Kidney capillary endothelial cell (primary cell): ENCODE data around the gene PTPN12.
"Not testable (repeated sequence)": the region's sequence is repeated elsewhere in the genome, so short reads cannot be mapped to it uniquely, and the experiment has no call there.

Source experiments
- DNase-seq: peaks from one replicate; pipeline ENCODE4 v3.0.0-alpha.2; 2018; ENCODE audit warnings: low spot score

Gene PTPN12

GRCh38 chr7:77538281-77539212 lies 1.5 kb downstream of the PTPN12 start:
- DNase-seq, result peak; percentile 92

DNA sequence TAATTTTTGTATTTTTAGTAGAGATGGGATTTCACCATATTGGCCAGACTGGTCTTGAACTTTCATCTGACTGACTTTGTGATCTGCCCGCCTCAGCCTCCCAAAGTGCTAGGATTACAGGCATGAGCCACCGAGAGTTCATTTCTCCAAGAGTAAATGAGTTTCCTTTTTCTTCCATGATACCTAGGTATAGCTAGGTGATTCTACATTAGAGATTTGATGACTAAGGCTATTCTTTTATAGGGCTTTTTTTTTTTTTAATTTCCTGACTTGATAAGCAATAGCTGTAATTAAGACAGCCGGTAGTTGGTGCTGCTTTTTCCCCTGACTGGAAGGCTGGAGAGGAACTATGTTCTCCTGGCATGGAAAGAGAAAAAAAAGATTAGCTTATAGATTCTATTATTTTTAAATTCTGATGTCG lies 3.3 kb downstream of the PTPN12 start:
- DNase-seq, result no peak

DNA sequence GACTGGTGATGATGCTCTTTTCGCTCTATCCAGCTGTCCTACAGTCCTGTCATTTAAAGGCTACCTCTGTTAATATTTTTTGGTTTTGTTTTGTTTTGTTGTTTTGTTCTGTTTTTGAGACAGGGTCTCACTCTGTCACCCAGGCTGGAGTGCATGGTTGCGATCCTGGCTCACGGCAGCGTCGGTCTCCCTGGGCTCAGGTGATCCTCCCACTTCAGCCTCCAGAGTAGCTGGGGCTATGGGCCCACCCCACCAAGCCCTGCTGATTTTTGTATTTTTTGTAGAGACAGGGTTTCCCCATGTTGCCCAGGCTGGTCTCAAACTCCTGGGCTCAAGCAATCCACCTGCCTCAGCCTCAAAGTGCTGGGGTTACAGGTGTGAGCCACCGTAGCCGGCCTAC lies 3.9 kb downstream of the PTPN12 start:
- not testable (repeated sequence) for DNase-seq

DNA sequence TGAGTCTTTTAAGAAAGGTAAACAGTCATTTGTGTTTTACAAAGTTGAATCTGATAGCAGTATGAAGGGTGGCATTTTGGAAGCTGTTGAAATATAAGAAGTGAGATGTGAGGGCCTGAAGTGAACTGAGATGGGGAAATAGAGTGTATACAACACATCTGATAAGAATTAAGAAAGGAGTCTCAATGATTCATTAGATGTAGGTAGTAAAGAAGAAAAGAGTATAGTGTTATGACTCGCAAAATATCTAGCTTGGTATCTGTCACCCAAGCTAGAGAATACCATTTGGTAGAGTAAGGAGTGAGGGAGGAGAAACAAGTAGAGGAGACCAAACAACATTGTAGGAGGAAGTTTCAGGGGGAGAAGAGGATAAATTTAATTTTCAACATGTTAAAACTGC lies 5.3 kb downstream of the PTPN12 start:
- no peak for DNase-seq

DNA sequence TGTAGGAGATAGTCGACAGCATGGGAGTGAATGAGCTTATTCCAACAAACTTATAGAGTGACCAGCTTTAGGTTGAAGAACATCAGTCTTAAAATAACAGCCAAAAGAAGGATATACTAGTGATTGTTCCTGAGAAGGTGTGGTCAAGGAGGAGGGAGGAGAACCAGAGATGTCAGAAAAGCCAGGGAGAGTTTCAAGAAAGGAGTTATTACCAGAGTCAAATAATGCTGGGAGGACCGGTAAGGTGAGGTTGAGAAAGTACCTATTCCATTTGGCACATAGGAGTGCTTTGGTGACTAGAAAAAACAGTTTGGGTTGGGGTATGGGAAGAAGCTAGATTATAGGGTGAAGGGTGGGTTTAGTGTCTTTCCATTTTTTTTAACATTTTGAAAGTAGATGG lies 5.8 kb downstream of the PTPN12 start:
- no peak for DNase-seq

DNA sequence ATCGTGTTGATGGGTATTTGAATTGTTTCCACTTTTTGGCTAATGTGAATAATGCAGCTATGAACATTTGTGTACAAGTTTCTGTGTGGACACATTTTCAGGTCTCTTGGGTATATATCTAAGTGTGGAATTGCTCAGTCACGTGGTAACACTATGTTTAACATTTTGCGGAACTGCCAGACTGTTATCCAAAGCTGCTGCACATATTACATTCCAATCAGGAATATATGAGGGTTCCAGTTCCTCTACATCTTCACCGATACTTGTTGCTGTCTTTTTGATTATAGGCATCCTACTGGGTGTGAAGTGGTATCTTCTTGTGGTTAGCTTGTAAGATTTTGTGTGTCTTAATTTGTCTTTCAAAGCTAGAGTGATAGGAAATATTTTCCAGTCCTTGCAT lies 6.8 kb downstream of the PTPN12 start:
- no peak for DNase-seq

DNA sequence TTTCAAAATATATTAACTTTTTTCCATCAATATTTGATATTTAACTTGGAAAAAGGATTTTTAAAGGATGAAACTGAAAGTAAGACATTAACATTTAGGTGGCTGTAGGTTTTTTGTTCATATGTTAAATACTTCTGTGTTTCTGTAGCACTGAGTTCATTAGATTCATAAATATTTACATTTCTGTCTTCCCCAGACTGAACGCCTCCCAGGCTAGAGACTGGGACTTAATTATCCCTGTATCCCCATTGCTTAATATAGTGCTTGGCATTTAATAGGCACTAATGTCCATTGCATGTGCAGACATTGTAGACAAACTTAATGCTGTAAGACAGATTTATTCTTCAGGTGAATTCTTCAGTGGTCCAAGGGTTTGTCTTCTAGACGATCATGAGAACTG lies 7.4 kb downstream of the PTPN12 start:
- no peak for DNase-seq

- DNase-seq, result no peak
Measured at GRCh38 chr7:77548206-77548605, 11.1 kb downstream of the PTPN12 start.

- DNase-seq, result no peak
Measured at GRCh38 chr7:77549106-77549870, 12.2 kb downstream of the PTPN12 start.

- DNase-seq, result no peak
Measured at GRCh38 chr7:77550586-77550985, 13.5 kb downstream of the PTPN12 start.

DNA sequence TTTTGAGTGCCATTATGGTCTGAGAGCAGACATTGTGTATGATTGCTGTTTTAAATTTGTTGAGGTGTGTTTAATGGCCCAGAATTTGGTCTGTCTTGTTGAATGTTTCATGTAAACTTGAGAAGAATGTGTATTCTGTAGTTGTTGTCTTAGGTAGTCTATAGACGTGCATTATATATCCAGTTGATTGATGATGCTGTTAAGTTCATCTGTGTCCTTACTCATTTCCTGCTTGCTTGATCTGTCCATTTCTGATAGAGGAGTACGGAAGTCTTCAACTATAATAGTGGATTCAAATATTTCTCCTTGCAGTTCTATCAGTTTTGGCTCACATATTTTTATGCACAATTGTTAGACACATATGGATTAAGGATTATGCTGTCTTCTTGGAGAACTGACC lies 16.0 kb downstream of the PTPN12 start:
- DNase-seq, result no peak

DNA sequence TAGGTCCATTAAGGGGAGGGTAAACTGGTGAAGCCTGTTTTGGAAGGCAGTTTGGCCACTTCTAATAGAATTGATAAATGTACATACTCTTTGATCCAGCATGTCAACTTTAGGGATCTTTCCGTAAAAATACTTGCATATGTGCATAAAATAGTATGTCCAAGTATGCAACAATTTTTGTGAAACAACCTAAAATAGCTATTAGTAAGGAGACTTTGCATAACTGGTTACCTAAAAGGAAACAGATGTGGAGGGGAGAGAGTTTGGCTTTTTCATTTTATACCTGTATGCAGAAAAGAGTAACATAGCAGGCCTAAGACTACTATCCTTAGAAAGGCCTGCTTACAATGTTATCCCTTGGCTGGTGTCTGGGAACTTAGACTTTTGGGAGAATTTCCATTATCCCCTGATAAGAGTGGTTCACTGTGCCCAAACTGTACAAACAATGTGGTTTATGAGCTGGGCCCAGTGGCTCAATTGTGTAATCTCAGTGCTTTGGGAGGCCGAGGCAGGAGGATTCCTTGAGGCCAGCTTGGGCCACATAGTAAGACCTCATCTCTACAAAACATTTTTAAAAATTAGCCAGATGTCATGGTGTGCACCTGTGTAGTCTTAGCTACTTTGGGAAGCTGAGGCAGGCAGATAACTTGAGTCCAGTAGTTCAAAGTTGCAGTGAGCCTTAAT lies 21.3 kb downstream of the PTPN12 start:
- DNase-seq, result no peak

DNA sequence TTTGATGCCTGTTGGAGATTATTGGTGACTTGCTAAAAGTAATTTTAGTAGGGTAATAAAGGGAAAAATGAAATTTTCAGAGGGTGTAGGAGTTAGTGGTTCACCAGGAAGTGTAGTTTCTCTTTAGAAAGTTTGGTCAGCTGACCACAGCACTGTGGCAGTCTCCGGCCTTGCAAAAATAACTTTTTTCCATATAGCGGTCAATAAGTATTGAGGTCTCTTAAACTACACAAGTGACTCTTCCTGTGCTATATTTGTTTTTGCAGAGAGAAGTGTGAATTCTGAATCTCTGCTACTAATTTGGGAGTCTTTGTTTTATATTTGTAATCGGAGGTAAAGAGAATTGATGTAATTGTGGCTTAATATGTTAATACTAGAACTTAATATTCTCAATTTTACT lies 24.3 kb downstream of the PTPN12 start:
- DNase-seq, result no peak

- DNase-seq, result no peak
Measured at GRCh38 chr7:77563275-77563674, 26.2 kb downstream of the PTPN12 start.

DNA sequence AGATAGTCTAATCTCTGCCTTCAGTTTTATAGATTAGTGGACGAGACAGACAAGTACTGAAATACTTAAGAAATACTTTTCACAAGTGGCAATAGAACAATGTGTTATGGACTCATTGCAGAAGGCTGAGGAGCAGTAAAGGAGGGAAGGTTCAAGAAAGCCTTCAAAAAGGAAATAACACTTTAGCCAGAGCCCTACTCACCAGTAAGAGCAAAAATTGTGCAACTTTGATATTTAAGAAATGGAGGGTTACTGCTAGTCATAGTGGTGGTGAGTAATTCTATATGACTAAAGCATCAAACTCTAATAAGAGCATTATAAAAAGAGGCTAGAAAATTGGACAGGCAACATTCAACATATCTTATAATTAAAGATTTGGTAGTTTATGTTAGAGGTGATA lies 28.8 kb downstream of the PTPN12 start:
- DNase-seq, result no peak

DNA sequence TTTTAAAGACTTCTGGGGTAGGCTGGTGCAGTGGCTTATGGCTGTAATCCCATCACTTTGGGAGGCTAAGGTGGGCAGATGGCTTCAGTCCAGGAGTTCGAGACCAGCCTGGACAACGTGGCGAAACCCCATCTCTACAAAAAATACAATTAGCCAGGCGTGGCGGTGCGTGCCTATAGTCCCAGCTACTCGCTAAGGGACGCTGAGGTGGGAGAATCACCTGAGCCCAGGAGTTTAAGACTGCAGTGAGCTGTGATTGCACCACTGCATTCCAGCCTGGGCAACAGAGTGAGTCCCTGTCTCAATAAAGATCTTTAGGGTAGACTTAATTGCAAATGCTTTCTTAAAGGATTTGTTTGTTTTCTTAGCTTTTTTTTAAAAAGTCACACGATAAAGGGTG lies 29.3 kb downstream of the PTPN12 start:
- no peak for DNase-seq

DNA sequence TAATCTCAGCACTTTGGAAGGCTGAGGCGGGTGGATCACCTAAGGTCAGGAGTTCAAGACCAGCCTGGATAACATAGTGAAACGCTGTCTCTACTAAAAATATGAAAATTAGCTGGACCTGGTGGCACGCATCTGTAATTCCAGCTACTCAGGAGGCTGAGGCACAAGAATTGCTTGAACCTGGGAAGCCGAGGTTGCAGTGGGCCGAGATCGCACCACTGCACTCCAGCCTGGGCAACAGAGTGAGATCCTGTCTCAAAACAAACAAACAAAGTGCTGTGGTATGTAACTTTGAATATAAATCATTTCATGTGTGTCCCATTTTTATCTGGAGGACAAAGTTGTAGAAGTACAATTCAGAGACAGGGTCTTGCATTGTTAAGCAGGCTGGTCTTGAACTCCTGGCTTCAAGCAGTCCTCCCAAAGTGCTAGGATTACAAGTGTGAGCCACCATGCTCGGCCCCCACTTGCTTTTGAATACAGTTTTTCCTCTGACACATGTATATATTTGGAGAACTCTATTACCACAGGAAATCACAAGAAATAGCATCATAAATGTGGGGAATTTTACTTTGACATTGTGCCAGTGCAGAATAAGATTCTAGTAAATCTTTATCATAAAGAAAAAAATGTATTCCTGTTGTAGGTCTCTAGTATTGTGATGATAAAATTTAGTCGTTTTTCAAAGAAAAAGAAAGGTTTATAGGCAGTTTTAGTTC lies 32.6 kb downstream of the PTPN12 start:
- no peak for DNase-seq

- peak; percentile 59 for DNase-seq
Measured at GRCh38 chr7:77570330-77571011, 33.4 kb downstream of the PTPN12 start.

GRCh38 chr7:77571801-77572200 lies 34.7 kb downstream of the PTPN12 start:
- DNase-seq, result no peak

- no peak for DNase-seq
Measured at GRCh38 chr7:77575187-77575586, 38.1 kb downstream of the PTPN12 start.

DNA sequence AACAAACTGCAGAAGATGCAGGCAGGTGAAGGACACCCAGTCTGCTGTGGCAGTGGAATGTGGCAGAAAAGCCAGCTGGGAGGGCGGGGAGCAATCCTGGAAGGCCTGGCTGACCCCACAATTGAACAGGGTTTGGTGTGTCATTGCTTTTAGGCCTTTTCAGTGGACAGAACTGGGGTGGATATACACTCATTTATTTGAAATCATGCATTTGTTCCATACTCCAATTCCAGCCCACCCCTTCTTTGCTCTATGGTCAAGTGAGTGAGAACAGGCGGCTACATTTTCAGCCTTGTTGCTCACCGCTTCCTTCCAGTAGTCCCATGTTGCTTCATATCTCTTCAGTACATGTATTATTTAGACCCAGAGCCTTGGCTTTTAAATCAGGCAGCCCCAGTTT lies 39.8 kb downstream of the PTPN12 start:
- DNase-seq, result no peak
